H1 (cell line): ENCODE measurements around the gene SLC2A4RG. TPM values are rescaled to one million over a fixed set of nuclear protein-coding genes. Genes with fewer than 3 reads are reported as not detected.

Experiments
- CTCF ChIA-PET: fragments of 300-600 bp; sonication (Branson Sonifier 250); formaldehyde crosslinking; loops from one replicate; lab custom pipeline; 2021; ENCODE audit not compliant: partially characterized antibody; lab: Charles Lee
- POLR2A ChIA-PET: fragments of 300-600 bp; sonication (Branson Sonifier 250); formaldehyde crosslinking; loops from one replicate; lab custom pipeline; 2021; ENCODE audit warnings: inconsistent platforms; ENCODE audit not compliant: partially characterized antibody; lab: Charles Lee
- DNase-seq, 2 experiments: peaks; one replicate each; pipeline versions ENCODE4 v3.0.0 to v3.0.0-alpha.2; 2010 to 2022; ENCODE audit warnings: low spot score in 2 of 2, low read depth in 1 of 2, mixed read lengths in 1 of 2
- FAIRE-seq: peaks from 2 replicates; lab custom pipeline; 2011; peaks lifted over from hg19 to GRCh38; lab: Jason Lieb, UNC
- H2AFZ ChIP-seq: 2 replicates; pipeline ENCODE4 v1.8.1; 2012; ENCODE audit warnings: low read length, inconsistent platforms
- H2AK5ac ChIP-seq: 2 replicates; pipeline ENCODE4 v1.6.1; 2013; ENCODE audit warnings: low read depth, low read length
- H2BK120ac ChIP-seq: replicated peaks from 2 replicates; pipeline ENCODE3; 2013; ENCODE audit warnings: low read depth, low read length, inconsistent platforms
- H2BK12ac ChIP-seq: 2 replicates; pipeline ENCODE4 v1.6.1; 2013; ENCODE audit warnings: low read depth, low read length
- H2BK15ac ChIP-seq: 2 replicates; pipeline ENCODE4 v1.6.1; 2013; ENCODE audit warnings: low read length
- H2BK20ac ChIP-seq: 2 replicates; pipeline ENCODE4 v1.6.1; 2013; ENCODE audit warnings: low read length
- H2BK5ac ChIP-seq: 2 replicates; pipeline ENCODE4 v1.6.1; 2013; ENCODE audit warnings: low read depth, low read length
- H3K14ac ChIP-seq: 2 replicates; pipeline ENCODE4 v1.6.1; 2013; ENCODE audit warnings: inconsistent platforms; ENCODE audit not compliant: insufficient read length
- H3K18ac ChIP-seq: 2 replicates; pipeline ENCODE4 v1.6.1; 2013; ENCODE audit warnings: low read length; ENCODE audit errors: extremely low read depth
- H3K23ac ChIP-seq: 2 replicates; pipeline ENCODE4 v1.6.1; 2013; ENCODE audit warnings: inconsistent platforms; ENCODE audit not compliant: insufficient read length
- H3K23me2 ChIP-seq: 2 replicates; pipeline ENCODE4 v1.6.1; 2013; ENCODE audit warnings: low read depth, low read length
- H3K27ac ChIP-seq: 2 replicates; pipeline ENCODE4 v1.6.1; 2011; ENCODE audit warnings: low read depth, low read length, inconsistent platforms
- H3K27me3 ChIP-seq, 4 experiments: replicated peaks in 1 of 4; 1 replicate in 1 of 4; 2 replicates in 3 of 4; pipeline versions ENCODE4 v1.6.1 to v1.8.1; 2011 to 2013; ENCODE audit warnings: low read length in 3 of 4, mild to moderate bottlenecking in 3 of 4, inconsistent platforms in 2 of 4, mixed read lengths in 2 of 4, moderate library complexity in 1 of 4; ENCODE audit not compliant: control insufficient read depth in 3 of 4, insufficient read depth in 3 of 4; ENCODE audit errors: extremely low read depth in 1 of 4
- H3K36me3 ChIP-seq, 4 experiments: 2 replicates each; pipeline versions ENCODE4 v1.6.1 to v1.8.1; 2011 to 2013; ENCODE audit warnings: mild to moderate bottlenecking in 4 of 4, low read length in 3 of 4, moderate library complexity in 2 of 4, control low read depth in 1 of 4, inconsistent platforms in 1 of 4; ENCODE audit not compliant: insufficient read depth in 4 of 4, control insufficient read depth in 2 of 4
- H3K4ac ChIP-seq: replicated peaks from 2 replicates; pipeline ENCODE3; 2013; ENCODE audit warnings: low read length, low read depth, mixed read lengths, inconsistent platforms; ENCODE audit not compliant: insufficient read length
- H3K4me1 ChIP-seq, 4 experiments: replicated peaks in 1 of 4; 1 replicate in 1 of 4; 2 replicates in 3 of 4; pipeline versions ENCODE4 v1.6.1 to v1.8.1; 2011 to 2013; ENCODE audit warnings: low read length in 3 of 4, inconsistent platforms in 2 of 4, mixed read lengths in 1 of 4; ENCODE audit not compliant: insufficient read depth in 4 of 4, control insufficient read depth in 3 of 4
- H3K4me2 ChIP-seq, 2 experiments: 2 replicates each; pipeline versions ENCODE4 v1.6.1 to v1.8.1; 2011 to 2013; ENCODE audit warnings: low read depth in 2 of 2, low read length in 2 of 2, control low read depth in 1 of 2, inconsistent platforms in 1 of 2, mild to moderate bottlenecking in 1 of 2; ENCODE audit not compliant: insufficient read depth in 1 of 2
- H3K4me3 ChIP-seq, 4 experiments: fragments of 200-600, 300-600 bp in 1 of 4; sonication (generic), shearing (Covaris generic), sonication (Bioruptor Twin) in 1 of 4; 2 replicates each; pipeline versions ENCODE4 v1.5.1 to v1.8.1; 2011 to 2016; ENCODE audit warnings: low read length in 4 of 4, low read depth in 3 of 4, control low read depth in 2 of 4, inconsistent platforms in 2 of 4, mild to moderate bottlenecking in 2 of 4, mixed read lengths in 1 of 4, moderate library complexity in 1 of 4; ENCODE audit not compliant: insufficient read depth in 2 of 4; ENCODE audit errors: extremely low read depth in 1 of 4
- H3K56ac ChIP-seq: replicated peaks from 2 replicates; pipeline ENCODE3; 2013; ENCODE audit warnings: low read depth, mild to moderate bottlenecking, mixed read lengths, low read length, inconsistent platforms; ENCODE audit not compliant: insufficient read length
- H3K79me1 ChIP-seq: 2 replicates; pipeline ENCODE4 v1.6.1; 2013; ENCODE audit warnings: low read depth, low read length, control low read depth
- H3K79me2 ChIP-seq, 2 experiments: 2 replicates each; pipeline versions ENCODE4 v1.6.1 to v1.8.1; 2012 to 2013; ENCODE audit warnings: low read length in 2 of 2, mild to moderate bottlenecking in 2 of 2, inconsistent platforms in 1 of 2; ENCODE audit not compliant: insufficient read depth in 2 of 2, control insufficient read depth in 1 of 2
- H3K9ac ChIP-seq, 4 experiments: replicated peaks in 1 of 4; 1 replicate in 1 of 4; 2 replicates in 3 of 4; pipeline versions ENCODE4 v1.6.1 to v1.8.1; 2011 to 2013; ENCODE audit warnings: low read depth in 3 of 4, low read length in 3 of 4, control low read depth in 2 of 4, mild to moderate bottlenecking in 2 of 4, moderate library complexity in 2 of 4, inconsistent platforms in 1 of 4; ENCODE audit errors: extremely low read depth in 1 of 4
- H3K9me3 ChIP-seq, 2 experiments: 2 replicates each; pipeline versions ENCODE4 v1.6.1 to v1.8.1; 2012 to 2013; ENCODE audit warnings: mild to moderate bottlenecking in 2 of 2, moderate library complexity in 2 of 2, control low read depth in 1 of 2, inconsistent platforms in 1 of 2, low read depth in 1 of 2, low read length in 1 of 2, mixed read lengths in 1 of 2; ENCODE audit not compliant: insufficient read depth in 2 of 2
- H4K20me1 ChIP-seq, 2 experiments: replicated peaks in 1 of 2; 2 replicates each; pipeline versions ENCODE3 to v1.8.1; 2011 to 2013; ENCODE audit warnings: inconsistent platforms in 2 of 2, low read length in 2 of 2, mild to moderate bottlenecking in 1 of 2; ENCODE audit not compliant: insufficient read depth in 2 of 2, control insufficient read depth in 1 of 2
- H4K5ac ChIP-seq: 2 replicates; pipeline ENCODE4 v1.6.1; 2013; ENCODE audit warnings: low read length, low read depth, mixed read lengths, inconsistent platforms; ENCODE audit not compliant: insufficient read length
- H4K8ac ChIP-seq: 2 replicates; pipeline ENCODE4 v1.8.0; 2013; ENCODE audit warnings: mild to moderate bottlenecking, moderate library complexity, low read length, inconsistent platforms; ENCODE audit not compliant: insufficient read depth; ENCODE audit errors: extremely low read depth
- H4K91ac ChIP-seq: replicated peaks from 2 replicates; pipeline ENCODE3; 2013; ENCODE audit warnings: low read length, mixed read lengths, inconsistent platforms; ENCODE audit not compliant: insufficient read length
- ATF2 ChIP-seq: IDR thresholded peaks from 2 replicates; pipeline ENCODE4 v1.6.1; 2012; ENCODE audit warnings: low read length, inconsistent platforms
- CREB1 ChIP-seq: IDR thresholded peaks from 2 replicates; pipeline ENCODE4 v1.6.1; 2012; ENCODE audit warnings: inconsistent platforms
- CTCF ChIP-seq, 3 experiments: IDR thresholded peaks; 1 replicate in 2 of 3; 2 replicates in 1 of 3; pipeline versions ENCODE4 v1.5.1 to v1.6.1; 2011; ENCODE audit warnings: low read length in 3 of 3, mild to moderate bottlenecking in 3 of 3, inconsistent platforms in 2 of 3, low read depth in 1 of 3, moderate library complexity in 1 of 3; ENCODE audit not compliant: insufficient read depth in 1 of 3; ENCODE audit errors: control extremely low read depth in 1 of 3
- EGR1 ChIP-seq: IDR thresholded peaks from 2 replicates; pipeline ENCODE4 v1.6.1; 2011; ENCODE audit warnings: low read depth, low read length, borderline replicate concordance
- HDAC6 ChIP-seq: IDR thresholded peaks from one replicate; pipeline ENCODE4 v1.7.1; 2012; ENCODE audit warnings: low read depth, mild to moderate bottlenecking, inconsistent platforms, low read length, moderate library complexity
- RNF2 ChIP-seq: fragments of 200-900, 300-1000 bp; sonication (generic); IDR thresholded peaks from 2 replicates; pipeline ENCODE4 v1.7.1; 2016; ENCODE audit warnings: borderline replicate concordance, low read depth, mild to moderate bottlenecking, antibody characterized with exemption, low read length; ENCODE audit not compliant: poor library complexity, severe bottlenecking; ENCODE audit errors: missing control alignments
- SP1 ChIP-seq: IDR thresholded peaks from 2 replicates; pipeline ENCODE4 v1.6.1; 2011; ENCODE audit warnings: low read depth, low read length
- SUZ12 ChIP-seq: fragments of 200-600 bp; sonication (generic); IDR thresholded peaks from 2 replicates; pipeline ENCODE4 v1.6.1; 2012; ENCODE audit warnings: mild to moderate bottlenecking, inconsistent platforms, low read length, moderate library complexity, mixed read lengths
- YY1 ChIP-seq: IDR thresholded peaks from 2 replicates; pipeline ENCODE4 v1.6.1; 2011; ENCODE audit warnings: low read depth, mild to moderate bottlenecking, low read length
- WGBS, 2 experiments: shearing (Covaris generic) in 1 of 2; methylation state at CpG; one replicate each; pipeline versions ENCODE4 v1.1.6 to v1.1.7; 2013 to 2015; ENCODE audit warnings: low lambda C conversion rate in 2 of 2, mixed read lengths in 2 of 2, inconsistent platforms in 1 of 2, low coverage in 1 of 2, missing lambda C conversion rate in 1 of 2; ENCODE audit not compliant: insufficient replicate concordance in 2 of 2, insufficient coverage in 1 of 2, insufficient read length in 1 of 2; ENCODE audit errors: extremely low coverage in 1 of 2, missing lambda C conversion rate in 1 of 2; 5-methylcytosine and 5-hydroxymethylcytosine counted together
- polyA plus RNA-seq, 7 experiments: library from polyadenylated mRNA; depleted of rRNA in 3 of 7; stranded (reverse) in 5 of 7; unstranded in 2 of 7; fragments of >200 nt in 5 of 7; fragments of 200-250 nt in 2 of 7; gene quantifications; 1 replicate in 5 of 7; 2 replicates in 1 of 7; 4 replicates in 1 of 7; pipeline versions ENCODE4 v1.2.1 to v1.2.3, GENCODE V29; 2011 to 2013; ENCODE audit warnings: missing spikeins in 2 of 7, mixed read lengths in 2 of 7
- total RNA-seq: library from RNA; stranded (reverse); fragmentation: NEBNext Ultra II Directional; extraction: Animal tissue kit (Norgen Biotek cat#: 25700); gene quantifications from 2 replicates; pipeline ENCODE4 v1.2.1, GENCODE V29; 2021

SLC2A4RG gene
- total and polyA plus RNA-seq, 2 of the 8 experiments (the other 6 are each of a cell fraction or from before 2014, with no cell fraction given): 15.9 to 29.1 TPM

GRCh38 chr20:63759377-63759901 lies 19.9 kb downstream of the SLC2A4RG start:
- CTCF ChIA-PET: interaction anchor here (0.7 to 2.1 kb wide), 3 partner anchors 14 to 806 kb away, joined by 4 to 10 read pairs (median 6); no protein-coding TSS in a partner anchor
- H2BK20ac ChIP-seq: no peak overlapping the region
- no peak overlapping the region for H2BK5ac ChIP-seq
- no peak overlapping the region for H4K8ac ChIP-seq
- no peaks in the 10 kb centered on the region for H3K27me3 ChIP-seq
- no peak overlapping the region for H3K27ac ChIP-seq
- no peaks in the 10 kb centered on the region for H3K23me2 ChIP-seq
- H3K79me2 ChIP-seq: no peaks in the 10 kb centered on the region
- H3K9ac ChIP-seq: no peak overlapping the region
- no peak overlapping the region for H4K5ac ChIP-seq
- H4K20me1 ChIP-seq: no peaks in the 10 kb centered on the region
- no peak overlapping the region for H2BK120ac ChIP-seq
- H3K79me1 ChIP-seq: no peaks in the 10 kb centered on the region; the same call in 1 of the 2 replicates
- H3K4me1 ChIP-seq: no peaks in the 10 kb centered on the region
- POLR2A ChIA-PET: interaction anchor here (1.2 kb wide), 1 partner anchor 19 kb away, joined by 3 read pairs; no protein-coding TSS in a partner anchor
- DNase-seq (no peak), FAIRE-seq (no peak)
- no peak overlapping the region for H3K18ac ChIP-seq
- no peak overlapping the region for H2BK12ac ChIP-seq
- H3K56ac ChIP-seq: no peak overlapping the region
- H3K4me2 ChIP-seq: no peak overlapping the region
- TF ChIP-seq EGR1 (no peak), RNF2 (no peak), SUZ12 (no peak), CREB1 (no peak), ATF2 (no peak), HDAC6 (no peak), CTCF (IDR thresholded peaks at IDR 0.05; ENCODE audit: control extremely low read depth in 1 of 3, insufficient read depth in 1 of 3, low read depth in 1 of 3, low read length in 3 of 3) (no peak), SP1 (no peak), YY1 (no peak)
- H2AFZ ChIP-seq: no peak overlapping the region
- H3K4ac ChIP-seq: no peak overlapping the region
- no peak overlapping the region for H3K4me3 ChIP-seq
- H4K91ac ChIP-seq: no peak overlapping the region
- no peak overlapping the region for H3K14ac ChIP-seq
- no peak overlapping the region for H2BK15ac ChIP-seq
- no peaks in the 10 kb centered on the region for H3K36me3 ChIP-seq
- WGBS, 2 experiments: 79% methylated on average over 7 of the region's 7 CpGs; no CpG with 5 or more reads in 1 of the 2 experiments
- no peaks in the 10 kb centered on the region for H3K9me3 ChIP-seq
- no peak overlapping the region for H3K23ac ChIP-seq
- H2AK5ac ChIP-seq: no peak overlapping the region
